H9 (cell line): ENCODE measurements around the gene CLBA1. TPM values are rescaled to one million over a fixed set of nuclear protein-coding genes. Genes with fewer than 3 reads are reported as not detected.
A peak's percentile ranks its signal among the peaks of the same experiment; 100 is the strongest.

Experiments
- DNase-seq: peaks from one replicate; pipeline ENCODE4 v3.0.0-alpha.2; 2017
- H2AFZ ChIP-seq: one replicate; pipeline ENCODE4 v1.6.1; 2013; ENCODE audit warnings: mild to moderate bottlenecking, low read length, control low read depth, moderate library complexity
- H2AK5ac ChIP-seq: 2 replicates; pipeline ENCODE4 v1.6.1; 2013; ENCODE audit warnings: low read length, control low read depth, mixed read lengths; ENCODE audit not compliant: insufficient read length
- H2BK120ac ChIP-seq: one replicate; pipeline ENCODE4 v1.6.1; 2013; ENCODE audit warnings: low read depth, mild to moderate bottlenecking, low read length, control low read depth, inconsistent platforms; ENCODE audit not compliant: poor library complexity, severe bottlenecking
- H2BK12ac ChIP-seq: 2 replicates; pipeline ENCODE4 v1.6.1; 2013; ENCODE audit warnings: low read length, control low read depth, mixed read lengths, low read depth; ENCODE audit not compliant: insufficient read length
- H2BK15ac ChIP-seq: 2 replicates; pipeline ENCODE4 v1.6.1; 2013; ENCODE audit warnings: low read depth, low read length, control low read depth
- H2BK20ac ChIP-seq: one replicate; pipeline ENCODE4 v1.6.1; 2013; ENCODE audit warnings: low read depth, mild to moderate bottlenecking, low read length, control low read depth, inconsistent platforms; ENCODE audit not compliant: poor library complexity, severe bottlenecking
- H2BK5ac ChIP-seq: 2 replicates; pipeline ENCODE4 v1.6.1; 2013; ENCODE audit warnings: low read length, control low read depth, mixed read lengths; ENCODE audit not compliant: insufficient read length
- H3K14ac ChIP-seq: 2 replicates; pipeline ENCODE4 v1.6.1; 2013; ENCODE audit warnings: low read length, control low read depth; ENCODE audit not compliant: insufficient read depth
- H3K18ac ChIP-seq: 2 replicates; pipeline ENCODE4 v1.6.1; 2013; ENCODE audit warnings: low read depth, mild to moderate bottlenecking, mixed read lengths, low read length, control low read depth; ENCODE audit not compliant: insufficient read length
- H3K23ac ChIP-seq: 2 replicates; pipeline ENCODE4 v1.6.1; 2013; ENCODE audit warnings: low read length, control low read depth, mixed read lengths, low read depth; ENCODE audit not compliant: insufficient read length
- H3K23me2 ChIP-seq: 2 replicates; pipeline ENCODE4 v1.6.1; 2013; ENCODE audit warnings: low read depth, mild to moderate bottlenecking, mixed read lengths, low read length, control low read depth; ENCODE audit not compliant: insufficient read length, poor library complexity, severe bottlenecking
- H3K27ac ChIP-seq: 2 replicates; pipeline ENCODE4 v1.5.1; 2013; ENCODE audit warnings: low read length, control low read depth, mixed read lengths, low read depth; ENCODE audit not compliant: insufficient read length
- H3K27me3 ChIP-seq: 2 replicates; pipeline ENCODE4 v1.6.1; 2013; ENCODE audit warnings: low read length, control low read depth, inconsistent platforms; ENCODE audit not compliant: insufficient read depth
- H3K4ac ChIP-seq: 2 replicates; pipeline ENCODE4 v1.6.1; 2013; ENCODE audit warnings: low read depth, mild to moderate bottlenecking, control low read depth, inconsistent platforms, low read length, moderate library complexity
- H3K4me1 ChIP-seq: 2 replicates; pipeline ENCODE4 v1.6.1; 2013; ENCODE audit warnings: low read length, control low read depth, inconsistent platforms; ENCODE audit not compliant: insufficient read depth
- H3K4me2 ChIP-seq: 2 replicates; pipeline ENCODE4 v1.6.1; 2013; ENCODE audit warnings: low read length, control low read depth, mixed read lengths; ENCODE audit not compliant: insufficient read length, insufficient read depth
- H3K56ac ChIP-seq: 2 replicates; pipeline ENCODE4 v1.6.1; 2013; ENCODE audit warnings: low read depth, mild to moderate bottlenecking, mixed read lengths, low read length, control low read depth; ENCODE audit not compliant: insufficient read length
- H3K79me1 ChIP-seq: 2 replicates; pipeline ENCODE4 v1.6.1; 2013; ENCODE audit warnings: low read depth, mild to moderate bottlenecking, moderate library complexity, low read length, control low read depth, inconsistent platforms; ENCODE audit not compliant: insufficient read depth, poor library complexity, severe bottlenecking
- H3K79me2 ChIP-seq: 2 replicates; pipeline ENCODE4 v1.6.1; 2013; ENCODE audit warnings: low read length, control low read depth, inconsistent platforms; ENCODE audit not compliant: insufficient read depth
- H3K9ac ChIP-seq: 2 replicates; pipeline ENCODE4 v1.6.1; 2013; ENCODE audit warnings: low read length, control low read depth, mixed read lengths; ENCODE audit not compliant: insufficient read length; ENCODE audit errors: extremely low read depth
- H3K9me3 ChIP-seq: one replicate; pipeline ENCODE4 v1.6.1; 2013; ENCODE audit warnings: low read depth, low read length, inconsistent platforms; ENCODE audit not compliant: control insufficient read depth
- H3T11ph ChIP-seq: one replicate; pipeline ENCODE4 v1.6.1; 2013; ENCODE audit warnings: mild to moderate bottlenecking, low read length, control low read depth, inconsistent platforms
- H4K20me1 ChIP-seq: one replicate; pipeline ENCODE4 v1.6.1; 2013; ENCODE audit not compliant: control insufficient read depth, insufficient read length, insufficient read depth
- H4K5ac ChIP-seq: 2 replicates; pipeline ENCODE4 v1.6.1; 2013; ENCODE audit warnings: low read depth, mild to moderate bottlenecking, mixed read lengths, low read length, control low read depth; ENCODE audit not compliant: insufficient read length
- H4K8ac ChIP-seq: replicated peaks from 2 replicates; pipeline ENCODE4 v1.6.1; 2013; ENCODE audit warnings: low read length, control low read depth, mixed read lengths, low read depth; ENCODE audit not compliant: insufficient read length
- H4K91ac ChIP-seq: 2 replicates; pipeline ENCODE4 v1.6.1; 2013; ENCODE audit warnings: low read depth, mild to moderate bottlenecking, moderate library complexity, mixed read lengths, low read length, control low read depth; ENCODE audit not compliant: insufficient read length
- H3K27ac Mint-ChIP-seq, 3 experiments: 2 replicates in 2 of 3; 3 replicates in 1 of 3; pipeline ENCODE4 v1.8.0; 2020 to 2021; ENCODE audit warnings: mixed read lengths in 3 of 3, mild to moderate bottlenecking in 1 of 3, moderate library complexity in 1 of 3
- H3K27me3 Mint-ChIP-seq: 2 replicates; pipeline ENCODE4 v1.8.0; 2021; ENCODE audit warnings: low read depth, mild to moderate bottlenecking, moderate library complexity, mixed read lengths
- H3K36me3 Mint-ChIP-seq, 3 experiments: 2 replicates in 2 of 3; 3 replicates in 1 of 3; pipeline ENCODE4 v1.8.0; 2020 to 2021; ENCODE audit warnings: low read depth in 3 of 3, mixed read lengths in 3 of 3; ENCODE audit not compliant: insufficient read depth in 1 of 3
- H3K4me1 Mint-ChIP-seq, 2 experiments: 2 replicates each; pipeline ENCODE4 v1.8.0; 2020; ENCODE audit warnings: mixed read lengths in 2 of 2
- H3K4me3 Mint-ChIP-seq, 2 experiments: 2 replicates in 1 of 2; 3 replicates in 1 of 2; pipeline ENCODE4 v1.8.0; 2020 to 2021; ENCODE audit warnings: mild to moderate bottlenecking in 2 of 2, mixed read lengths in 2 of 2, moderate library complexity in 1 of 2
- H3K9me3 Mint-ChIP-seq, 2 experiments: 2 replicates in 1 of 2; 3 replicates in 1 of 2; pipeline ENCODE4 v1.8.0; 2020; ENCODE audit warnings: mild to moderate bottlenecking in 2 of 2, mixed read lengths in 2 of 2, moderate library complexity in 1 of 2
- WGBS: extraction: QIAGEN DNeasy Blood & Tissue Kit; methylation state at CpG from one replicate; pipeline ENCODE4 v1.1.7; 2013; ENCODE audit warnings: missing lambda C conversion rate, low lambda C conversion rate, mixed read lengths; ENCODE audit not compliant: insufficient read length; ENCODE audit errors: extremely low coverage; 5-methylcytosine and 5-hydroxymethylcytosine counted together
- total RNA-seq: library from RNA; stranded (reverse); gene quantifications from 2 replicates; pipeline ENCODE4 v1.2.1, GENCODE V29; 2021
- TF ChIP-seq, protein P1 (sequence below): fragments of 200-600 bp; sonication (generic); conservative IDR thresholded peaks from 3 replicates; pipeline ENCODE4 v1.8.0; 2021; ENCODE audit warnings: antibody characterized with exemption, mild to moderate bottlenecking

Gene CLBA1
- total RNA-seq, 1 experiment from 2014 or later = 2.4 TPM

DNA sequence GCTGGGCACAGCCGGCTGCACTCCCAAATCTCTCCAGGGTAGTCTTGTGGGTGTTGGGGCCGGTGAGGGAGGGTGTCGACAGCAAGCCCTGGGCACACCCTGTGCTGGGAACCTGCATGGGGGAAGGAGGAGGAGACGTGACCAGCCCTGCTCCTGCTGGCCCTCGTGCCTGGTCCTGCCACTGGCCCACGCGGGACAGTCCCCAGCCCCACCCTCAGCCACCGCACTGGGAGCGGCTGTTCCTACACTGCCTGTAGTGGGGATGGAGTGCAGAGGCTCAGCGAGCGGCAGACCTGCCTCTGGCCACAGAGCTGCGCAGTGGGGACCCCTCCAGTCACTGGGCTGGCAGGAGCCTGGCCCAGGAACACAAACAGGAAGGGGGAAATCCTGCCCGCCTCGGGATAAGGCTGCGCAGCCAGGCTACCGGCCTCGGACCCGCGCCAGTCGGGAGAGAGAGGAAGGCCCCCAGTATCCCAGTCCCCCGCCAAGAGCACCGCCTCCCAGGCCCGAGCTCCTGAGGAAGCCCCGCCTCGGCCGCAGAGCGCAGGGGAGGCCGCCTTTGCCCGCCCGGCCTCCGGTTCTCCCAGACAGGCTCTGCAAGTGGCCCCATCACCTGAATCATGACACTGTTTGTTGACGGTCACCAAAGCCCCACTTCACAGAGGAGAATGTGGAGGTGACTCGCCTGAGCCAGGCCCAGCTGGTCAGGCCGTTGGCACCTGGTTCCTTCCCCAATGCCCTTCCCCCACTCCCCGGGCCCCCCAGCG lies 18.0 kb upstream of the CLBA1 start:
- no peak overlapping the region for H2BK20ac ChIP-seq
- H4K20me1 ChIP-seq = no peaks in the 10 kb centered on the region
- Mint-ChIP-seq H3K36me3 (no peaks in the 10 kb centered on the region), H3K27me3 (peaks cover 24% of the 10 kb centered on the region), H3K4me1 (peaks cover 11 to 21% of the 10 kb centered on the region in 2 experiments), H3K9me3 (no peaks in the 10 kb centered on the region), H3K4me3 (peak overlapping the region; percentile 32 to 68; a peak in 4 of 5 replicates), H3K27ac (no peak overlapping the region)
- no peaks in the 10 kb centered on the region for H3K79me2 ChIP-seq
- DNase-seq = peak; percentile 64
- H2AFZ ChIP-seq = no peak overlapping the region
- no peak overlapping the region for H4K8ac ChIP-seq
- H3K14ac ChIP-seq = peak overlapping the region; percentile 9
- no peak overlapping the region for H2BK15ac ChIP-seq
- WGBS = no CpG with 5 or more reads among the region's 36 CpGs
- H2AK5ac ChIP-seq = no peak overlapping the region
- H3K27me3 ChIP-seq = no peaks in the 10 kb centered on the region; the same call in 1 of the 2 replicates
- no peak overlapping the region for H3K27ac ChIP-seq
- H3K4me1 ChIP-seq = peaks cover 3% of the 10 kb centered on the region; the same call in 1 of the 2 replicates
- peak overlapping the region; percentile 58 for H3K4me2 ChIP-seq
- H2BK5ac ChIP-seq = no peak overlapping the region
- H3K9me3 ChIP-seq = no peaks in the 10 kb centered on the region
- H2BK120ac ChIP-seq = no peak overlapping the region
- peaks cover 6% of the 10 kb centered on the region for H3K23me2 ChIP-seq
- H3K23ac ChIP-seq = no peak overlapping the region
- no peak overlapping the region for H3T11ph ChIP-seq
- no peak overlapping the region for H4K91ac ChIP-seq
- no peak overlapping the region for H3K56ac ChIP-seq
- no peak overlapping the region for H3K18ac ChIP-seq
- TF ChIP-seq, protein P1, sequence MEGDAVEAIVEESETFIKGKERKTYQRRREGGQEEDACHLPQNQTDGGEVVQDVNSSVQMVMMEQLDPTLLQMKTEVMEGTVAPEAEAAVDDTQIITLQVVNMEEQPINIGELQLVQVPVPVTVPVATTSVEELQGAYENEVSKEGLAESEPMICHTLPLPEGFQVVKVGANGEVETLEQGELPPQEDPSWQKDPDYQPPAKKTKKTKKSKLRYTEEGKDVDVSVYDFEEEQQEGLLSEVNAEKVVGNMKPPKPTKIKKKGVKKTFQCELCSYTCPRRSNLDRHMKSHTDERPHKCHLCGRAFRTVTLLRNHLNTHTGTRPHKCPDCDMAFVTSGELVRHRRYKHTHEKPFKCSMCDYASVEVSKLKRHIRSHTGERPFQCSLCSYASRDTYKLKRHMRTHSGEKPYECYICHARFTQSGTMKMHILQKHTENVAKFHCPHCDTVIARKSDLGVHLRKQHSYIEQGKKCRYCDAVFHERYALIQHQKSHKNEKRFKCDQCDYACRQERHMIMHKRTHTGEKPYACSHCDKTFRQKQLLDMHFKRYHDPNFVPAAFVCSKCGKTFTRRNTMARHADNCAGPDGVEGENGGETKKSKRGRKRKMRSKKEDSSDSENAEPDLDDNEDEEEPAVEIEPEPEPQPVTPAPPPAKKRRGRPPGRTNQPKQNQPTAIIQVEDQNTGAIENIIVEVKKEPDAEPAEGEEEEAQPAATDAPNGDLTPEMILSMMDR = no peak
- no peak overlapping the region for H3K9ac ChIP-seq
- no peak overlapping the region for H4K5ac ChIP-seq
- H3K79me1 ChIP-seq = no peaks in the 10 kb centered on the region
- H3K4ac ChIP-seq = no peak overlapping the region
- H2BK12ac ChIP-seq = no peak overlapping the region
